ENCODE results near the gene TOP1.

The TOP1 gene

GRCh38 chr20:41061155-41061554 is 32.5 kb downstream of the TOP1 start:
- no peaks in the 10 kb centered on the region for H3K9me3 ChIP-seq (ENCODE audit: control insufficient read depth, insufficient read depth, low read depth, low read length)
- ChIA-PET POLR2A (no interaction called here), CTCF (interaction anchor here (0.7 to 1.2 kb wide), 2 partner anchors 33 to 58 kb away, joined by 3 to 4 read pairs; no protein-coding TSS in a partner anchor)
- no peak overlapping the region for H3K4me3 ChIP-seq (ENCODE audit: low read depth, low read length)
- TF ChIP-seq ZNF585B (tag by site-specific recombination; IDR thresholded peaks at IDR 0.05), result no peak
- TF ChIP-seq SCRT2 (tag by site-specific recombination; IDR thresholded peaks at IDR 0.05), result peak; percentile 59; the same call in 1 of the 2 replicates
- H3K27ac ChIP-seq (ENCODE audit: extremely low read depth, low read depth, low read length), result no peak overlapping the region
- peaks cover 0 to 28% of the 10 kb centered on the region in 2 experiments; a peak in 2 of 3 replicates for H3K36me3 ChIP-seq (ENCODE audit: control insufficient read depth in 2 of 2, insufficient read depth in 1 of 2, low read length in 2 of 2)
- peaks cover 8% of the 10 kb centered on the region for H3K4me1 ChIP-seq (ENCODE audit: control insufficient read depth, insufficient read depth, low read length)

DNA sequence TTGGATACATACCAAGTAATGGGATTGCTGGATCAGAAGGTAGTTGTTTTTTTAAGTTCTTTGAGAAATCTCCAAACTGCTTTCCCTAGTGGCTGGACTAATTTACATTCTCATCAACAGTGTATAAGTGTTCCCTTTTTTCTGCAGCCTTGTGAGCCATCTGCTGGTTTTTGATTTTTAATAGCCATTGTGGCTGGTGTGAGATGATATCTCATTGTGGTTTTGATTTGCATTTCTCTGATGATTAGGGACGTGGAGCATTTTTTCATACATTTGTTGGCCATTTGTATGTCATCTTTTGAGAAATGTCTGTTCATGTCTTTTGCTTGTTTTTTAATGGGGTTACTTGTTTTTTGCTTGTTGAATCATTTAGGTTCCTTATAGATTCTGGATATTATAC is 34.8 kb downstream of the TOP1 start:
- Histone ChIP-seq H3K9me3 (ENCODE audit: control insufficient read depth, insufficient read depth, low read depth, low read length) (no peaks in the 10 kb centered on the region), H3K4me1 (ENCODE audit: control insufficient read depth, insufficient read depth, low read length) (no peaks in the 10 kb centered on the region; the same call in 1 of the 2 replicates), H3K27ac (ENCODE audit: extremely low read depth, low read depth, low read length) (no peak overlapping the region), H3K4me3 (ENCODE audit: low read depth, low read length) (no peak overlapping the region), H3K36me3 (ENCODE audit: control insufficient read depth in 2 of 2, insufficient read depth in 1 of 2, low read length in 2 of 2) (peaks cover 0 to 35% of the 10 kb centered on the region in 2 experiments; a peak in 2 of 3 replicates)
- ChIA-PET CTCF (interaction anchor here (0.8 to 1.2 kb wide), 2 partner anchors 31 to 80 kb away, joined by 4 read pairs; no protein-coding TSS in a partner anchor), POLR2A (no interaction called here)
- TF ChIP-seq CTCF (tag by site-specific recombination; IDR thresholded peaks at IDR 0.05) (peak; percentile 25; the same call in 1 of the 2 replicates), ZNF677 (tag by site-specific recombination; IDR thresholded peaks at IDR 0.05) (no peak), ZNF133 (tag by site-specific recombination; IDR thresholded peaks at IDR 0.05) (peak; percentile 21; the same call in 1 of the 2 replicates), HOXC10 (CRISPR knock-in tag; IDR thresholded peaks at IDR 0.05) (no peak)

GRCh38 chr20:41064377-41064776 is 35.8 kb downstream of the TOP1 start:
- Histone ChIP-seq H3K4me3 (ENCODE audit: low read depth, low read length) (no peak overlapping the region), H3K9me3 (ENCODE audit: control insufficient read depth, insufficient read depth, low read depth, low read length) (no peaks in the 10 kb centered on the region), H3K4me1 (ENCODE audit: control insufficient read depth, insufficient read depth, low read length) (no peaks in the 10 kb centered on the region), H3K36me3 (ENCODE audit: control insufficient read depth in 2 of 2, insufficient read depth in 1 of 2, low read length in 2 of 2) (peaks cover 0 to 35% of the 10 kb centered on the region in 2 experiments; a peak in 2 of 3 replicates), H3K27ac (ENCODE audit: extremely low read depth, low read depth, low read length) (no peak overlapping the region)
- ChIA-PET CTCF (interaction anchor here (1.1 kb wide), 1 partner anchor 13 kb away, joined by 4 read pairs; no protein-coding TSS in a partner anchor), POLR2A (no interaction called here)
- TF ChIP-seq GLIS2 (tag by site-specific recombination; IDR thresholded peaks at IDR 0.05), result no peak
- TF ChIP-seq TSHZ1 (tag by site-specific recombination; IDR thresholded peaks at IDR 0.05; ENCODE audit: borderline replicate concordance), result no peak
- TF ChIP-seq, protein P1, sequence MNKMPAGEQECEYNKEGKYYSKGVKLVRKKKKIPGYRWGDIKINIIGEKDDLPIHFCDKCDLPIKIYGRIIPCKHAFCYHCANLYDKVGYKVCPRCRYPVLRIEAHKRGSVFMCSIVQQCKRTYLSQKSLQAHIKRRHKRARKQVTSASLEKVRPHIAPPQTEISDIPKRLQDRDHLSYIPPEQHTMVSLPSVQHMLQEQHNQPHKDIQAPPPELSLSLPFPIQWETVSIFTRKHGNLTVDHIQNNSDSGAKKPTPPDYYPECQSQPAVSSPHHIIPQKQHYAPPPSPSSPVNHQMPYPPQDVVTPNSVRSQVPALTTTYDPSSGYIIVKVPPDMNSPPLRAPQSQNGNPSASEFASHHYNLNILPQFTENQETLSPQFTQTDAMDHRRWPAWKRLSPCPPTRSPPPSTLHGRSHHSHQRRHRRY (tag by site-specific recombination; IDR thresholded peaks at IDR 0.05), result no peak
- TF ChIP-seq PRDM1 (tag by site-specific recombination; IDR thresholded peaks at IDR 0.05), result no peak
- TF ChIP-seq, protein P2, sequence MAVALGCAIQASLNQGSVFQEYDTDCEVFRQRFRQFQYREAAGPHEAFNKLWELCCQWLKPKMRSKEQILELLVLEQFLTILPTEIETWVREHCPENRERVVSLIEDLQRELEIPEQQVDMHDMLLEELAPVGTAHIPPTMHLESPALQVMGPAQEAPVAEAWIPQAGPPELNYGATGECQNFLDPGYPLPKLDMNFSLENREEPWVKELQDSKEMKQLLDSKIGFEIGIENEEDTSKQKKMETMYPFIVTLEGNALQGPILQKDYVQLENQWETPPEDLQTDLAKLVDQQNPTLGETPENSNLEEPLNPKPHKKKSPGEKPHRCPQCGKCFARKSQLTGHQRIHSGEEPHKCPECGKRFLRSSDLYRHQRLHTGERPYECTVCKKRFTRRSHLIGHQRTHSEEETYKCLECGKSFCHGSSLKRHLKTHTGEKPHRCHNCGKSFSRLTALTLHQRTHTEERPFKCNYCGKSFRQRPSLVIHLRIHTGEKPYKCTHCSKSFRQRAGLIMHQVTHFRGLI (tag by site-specific recombination; IDR thresholded peaks at IDR 0.05), result no peak
- TF ChIP-seq PRDM4 (tag by site-specific recombination; IDR thresholded peaks at IDR 0.05), result no peak
- no peak for TF ChIP-seq YY2 (tag by site-specific recombination; IDR thresholded peaks at IDR 0.05)
- no peak for TF ChIP-seq KLF17 (tag by site-specific recombination; IDR thresholded peaks at IDR 0.05)
- no peak for TF ChIP-seq TCF7L2 (IDR thresholded peaks at IDR 0.05; ENCODE audit: borderline replicate concordance, low read depth, low read length)
- TF ChIP-seq ZNF768 (tag by site-specific recombination; IDR thresholded peaks at IDR 0.05), result no peak
- no peak for TF ChIP-seq BCL6B (tag by site-specific recombination; IDR thresholded peaks at IDR 0.05)

Data from HEK293 (cell line).